NCI-H128 (cell line): Measurements from ENCODE around the gene ASIC2.

Source experiments
- DNase-seq: peaks from one replicate; lab custom pipeline; 2025; ENCODE audit not compliant: unreplicated experiment; lab: John Stamatoyannopoulos, UW

Gene ASIC2

GRCh38 chr17:33164169-33164881 lies 128.8 kb downstream of the ASIC2 start:
- DNase-seq = no peak

GRCh38 chr17:33163533-33164168 lies 129.4 kb downstream of the ASIC2 start:
- DNase-seq = no peak

- no peak for DNase-seq
Observed at GRCh38 chr17:33154869-33155455, 138.1 kb downstream of the ASIC2 start.

- no peak for DNase-seq
Observed at GRCh38 chr17:33152783-33153182, 140.3 kb downstream of the ASIC2 start.

GRCh38 chr17:33151565-33151964 lies 141.5 kb downstream of the ASIC2 start:
- DNase-seq = no peak

GRCh38 chr17:33145941-33146340 lies 147.2 kb downstream of the ASIC2 start:
- DNase-seq = no peak

GRCh38 chr17:33144837-33145236 lies 148.3 kb downstream of the ASIC2 start:
- DNase-seq = no peak

GRCh38 chr17:33142705-33143299 lies 150.3 kb downstream of the ASIC2 start:
- no peak for DNase-seq

GRCh38 chr17:33140413-33141099 lies 152.5 kb downstream of the ASIC2 start:
- no peak for DNase-seq

- no peak for DNase-seq
Observed at GRCh38 chr17:33138627-33139026, 154.5 kb downstream of the ASIC2 start.

GRCh38 chr17:33137426-33137825 lies 155.7 kb downstream of the ASIC2 start:
- DNase-seq = no peak

GRCh38 chr17:33135691-33136090 lies 157.4 kb downstream of the ASIC2 start:
- DNase-seq = no peak

- DNase-seq = peak; percentile 11
Observed at GRCh38 chr17:33131620-33132019, 161.5 kb downstream of the ASIC2 start.

GRCh38 chr17:33127706-33128105 lies 165.4 kb downstream of the ASIC2 start:
- no peak for DNase-seq

- no peak for DNase-seq
Observed at GRCh38 chr17:33126086-33126485, 167.0 kb downstream of the ASIC2 start.

GRCh38 chr17:33125552-33125950 lies 167.5 kb downstream of the ASIC2 start:
- DNase-seq = no peak

GRCh38 chr17:33124871-33125551 lies 168.1 kb downstream of the ASIC2 start:
- no peak for DNase-seq

GRCh38 chr17:33124185-33124584 lies 168.9 kb downstream of the ASIC2 start:
- DNase-seq = no peak

- DNase-seq = no peak
Observed at GRCh38 chr17:33121756-33122155, 171.3 kb downstream of the ASIC2 start.

- no peak for DNase-seq
Observed at GRCh38 chr17:33121272-33121671, 171.8 kb downstream of the ASIC2 start.

- no peak for DNase-seq
Observed at GRCh38 chr17:33120103-33120502, 173.0 kb downstream of the ASIC2 start.
